HG02571 (cell line): ENCODE data around the gene MYT1.

Experiments
- ATAC-seq: cut with Tn5 transposase; IDR thresholded peaks from one replicate; pipeline ENCODE4 v1.9.1; 2021; ENCODE audit warnings: mild to moderate bottlenecking, moderate library complexity; ENCODE audit not compliant: unreplicated experiment

Gene MYT1

DNA sequence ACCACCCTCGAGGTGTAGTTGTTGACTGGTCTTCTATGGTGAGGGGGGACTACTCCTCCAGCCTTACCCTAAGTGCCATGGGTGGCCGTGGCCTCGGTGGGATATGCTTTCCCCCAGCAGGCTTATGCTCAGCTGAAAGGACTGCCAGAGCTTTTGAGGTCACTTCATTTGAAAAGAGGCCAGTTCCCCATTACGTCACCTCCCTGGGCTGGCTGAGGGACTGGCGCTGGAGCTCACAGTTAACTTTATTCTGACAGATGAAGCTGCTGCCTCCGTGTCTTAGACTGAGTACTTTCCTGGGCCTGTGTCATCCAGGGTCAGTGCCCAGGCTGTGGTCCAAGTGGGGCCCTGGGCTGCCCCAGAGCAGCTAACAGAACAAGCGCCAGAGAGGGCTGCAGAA lies 48.5 kb downstream of the MYT1 start:
- ATAC-seq = no peak

DNA sequence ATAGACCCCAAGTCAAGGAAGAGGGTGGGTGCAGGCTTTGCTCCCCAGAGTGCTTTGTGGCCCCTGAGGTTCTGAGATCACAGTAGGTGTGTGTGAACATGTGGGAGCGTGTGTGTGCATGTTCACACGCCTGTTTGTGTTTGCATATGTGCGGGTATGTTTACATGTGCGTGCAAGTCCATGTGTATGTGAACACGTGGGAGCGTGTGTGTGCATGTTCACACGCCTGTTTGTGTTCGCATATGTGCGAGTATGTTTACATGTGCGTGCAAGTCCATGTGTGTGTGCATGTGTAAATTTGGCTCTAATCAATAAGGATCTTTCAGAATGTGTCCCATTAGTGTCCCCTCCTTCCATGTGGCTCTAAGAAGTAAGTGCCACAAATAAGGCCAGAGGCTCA lies 49.9 kb downstream of the MYT1 start:
- ATAC-seq = no peak

DNA sequence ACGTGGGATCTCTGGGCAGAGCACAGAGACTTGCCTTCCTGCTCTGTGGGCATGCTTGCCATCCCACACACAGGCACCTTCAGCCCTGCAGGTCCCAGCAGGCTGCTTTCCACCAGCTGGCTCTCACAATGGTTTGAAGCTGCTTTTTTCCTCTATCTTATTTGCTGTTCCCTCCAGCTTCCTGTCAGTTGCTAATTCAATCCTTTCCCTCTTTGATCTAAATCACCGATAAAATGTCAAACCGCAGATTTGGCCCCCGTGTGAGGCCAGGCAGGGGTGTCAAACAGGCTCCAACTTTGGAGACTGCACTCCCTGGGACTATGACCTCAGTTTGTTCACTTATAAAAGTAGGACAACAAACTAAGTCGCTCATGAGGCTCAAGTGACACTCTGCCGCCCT lies 50.7 kb downstream of the MYT1 start:
- no peak for ATAC-seq

DNA sequence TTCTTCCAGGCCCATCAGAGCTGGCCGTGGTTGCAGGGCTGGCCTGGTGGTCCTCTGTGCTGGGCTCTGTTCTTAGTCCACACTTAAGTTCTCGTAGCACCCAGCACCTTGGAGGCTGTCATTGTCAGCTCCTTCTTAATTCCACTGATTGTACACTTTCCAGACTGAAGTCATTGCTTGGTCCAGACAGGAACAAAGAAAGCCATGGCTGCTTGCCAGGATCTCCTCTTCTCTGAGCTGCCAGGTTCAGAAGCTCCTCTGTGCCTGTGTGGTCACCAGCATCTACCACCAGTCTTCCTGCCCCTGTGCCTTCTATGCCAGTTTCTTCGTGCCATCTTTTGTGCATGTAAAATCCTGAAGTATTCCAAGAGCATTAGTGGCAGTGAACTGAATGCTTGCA lies 51.8 kb downstream of the MYT1 start:
- no peak for ATAC-seq

DNA sequence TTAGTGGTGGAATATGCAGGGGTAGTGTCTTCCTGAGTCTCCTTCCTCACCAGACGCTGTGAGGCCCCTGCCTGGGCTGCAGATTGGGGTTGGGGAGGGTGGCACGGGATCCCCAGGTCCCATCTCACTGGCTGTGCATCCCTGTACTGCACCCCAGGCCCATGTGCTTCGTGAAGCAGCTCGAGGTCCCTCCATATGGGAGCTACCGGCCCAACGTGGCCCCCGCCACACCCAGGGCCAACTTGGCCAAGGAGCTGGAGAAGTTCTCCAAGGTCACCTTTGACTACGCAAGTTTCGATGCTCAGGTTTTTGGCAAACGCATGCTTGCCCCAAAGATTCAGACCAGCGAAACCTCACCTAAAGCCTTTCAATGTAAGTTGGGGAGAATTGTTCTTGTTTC lies 52.7 kb downstream of the MYT1 start:
- no peak for ATAC-seq

DNA sequence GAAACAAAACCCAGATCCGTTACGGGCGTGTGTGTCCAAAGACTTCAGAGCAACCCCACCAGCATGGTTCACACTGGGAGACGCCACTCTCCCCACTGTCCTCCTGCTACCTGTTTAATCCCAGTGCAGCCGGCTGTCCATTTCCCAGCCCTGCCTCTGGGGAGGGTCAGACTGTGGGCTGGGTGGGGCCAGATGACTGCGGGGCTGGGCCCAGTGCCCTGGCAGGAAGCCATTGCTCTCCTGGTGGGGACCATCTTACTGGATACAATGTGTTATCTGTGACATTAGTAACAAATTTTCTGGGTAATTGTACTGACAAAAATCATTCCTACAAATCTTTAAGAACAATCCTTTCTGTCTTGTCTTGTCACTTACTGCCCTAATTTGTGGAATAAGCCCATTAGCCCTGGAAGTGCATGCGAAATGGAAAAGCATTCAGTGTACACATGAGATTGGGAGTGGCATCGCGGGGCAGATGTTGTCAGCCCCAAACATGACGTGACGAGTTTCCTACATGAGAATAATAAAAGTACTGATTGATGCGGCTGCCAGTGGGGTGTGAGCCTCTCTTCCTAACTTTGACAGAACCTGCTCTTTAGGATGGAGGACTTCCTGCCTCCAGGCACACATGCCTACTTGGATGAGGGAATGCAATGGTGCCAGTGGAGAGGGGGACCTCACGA lies 53.4 kb downstream of the MYT1 start:
- no peak for ATAC-seq

DNA sequence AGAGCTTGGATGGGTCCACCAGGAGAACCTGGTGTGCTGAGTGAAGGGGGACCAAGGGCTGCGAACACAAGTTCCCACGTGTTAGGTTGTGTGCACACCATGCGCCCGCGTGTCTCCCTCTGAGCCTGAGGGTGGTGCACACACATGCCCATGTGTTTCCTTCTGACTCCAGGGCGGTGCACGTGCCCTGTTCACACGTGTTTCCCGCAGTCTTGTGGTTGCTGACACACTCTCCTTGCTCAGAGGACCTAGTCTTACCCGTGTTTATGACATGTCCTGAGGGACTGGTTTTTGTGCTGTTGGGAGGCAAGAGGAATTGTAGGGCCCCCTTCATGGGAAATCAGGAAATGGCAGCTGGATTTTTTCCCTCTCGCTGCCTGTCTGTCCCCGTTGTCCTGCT lies 55.0 kb downstream of the MYT1 start:
- ATAC-seq = no peak

DNA sequence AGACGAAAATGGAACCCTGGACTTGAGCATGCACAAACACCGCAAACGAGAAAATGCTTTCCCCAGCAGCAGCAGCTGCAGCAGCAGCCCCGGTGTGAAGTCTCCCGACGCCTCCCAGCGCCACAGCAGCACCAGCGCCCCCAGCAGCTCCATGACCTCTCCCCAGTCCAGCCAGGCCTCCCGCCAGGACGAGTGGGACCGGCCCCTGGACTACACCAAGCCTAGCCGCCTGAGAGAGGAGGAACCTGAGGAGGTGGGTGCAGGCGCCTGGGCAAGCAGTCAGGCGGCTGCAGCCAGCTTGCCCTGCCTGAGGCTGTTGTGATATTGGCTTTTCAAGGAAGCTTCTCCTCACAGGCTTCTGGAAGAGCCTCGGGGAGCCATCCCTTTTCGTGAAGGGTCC lies 55.5 kb downstream of the MYT1 start:
- no peak for ATAC-seq

DNA sequence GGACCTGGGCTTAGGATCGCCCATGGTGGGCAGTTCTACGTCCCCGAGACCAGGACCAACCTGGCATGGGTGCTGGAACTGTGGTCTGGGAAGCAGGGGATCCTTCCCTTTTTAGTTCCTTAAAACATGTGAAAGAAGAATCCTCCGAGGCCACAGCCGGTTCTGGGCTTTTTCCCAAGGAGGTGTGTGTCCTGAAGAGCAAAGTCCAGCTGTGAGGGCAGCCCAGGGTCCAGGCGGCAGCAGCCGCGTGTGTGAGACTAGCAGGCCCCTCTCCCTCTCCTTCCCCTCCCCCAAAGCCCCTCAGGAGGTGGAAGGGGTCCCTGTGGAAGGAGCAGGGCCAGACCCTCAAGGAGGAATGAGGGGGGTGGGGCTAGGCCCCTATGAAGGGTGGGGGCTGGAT lies 56.2 kb downstream of the MYT1 start:
- ATAC-seq = no peak

DNA sequence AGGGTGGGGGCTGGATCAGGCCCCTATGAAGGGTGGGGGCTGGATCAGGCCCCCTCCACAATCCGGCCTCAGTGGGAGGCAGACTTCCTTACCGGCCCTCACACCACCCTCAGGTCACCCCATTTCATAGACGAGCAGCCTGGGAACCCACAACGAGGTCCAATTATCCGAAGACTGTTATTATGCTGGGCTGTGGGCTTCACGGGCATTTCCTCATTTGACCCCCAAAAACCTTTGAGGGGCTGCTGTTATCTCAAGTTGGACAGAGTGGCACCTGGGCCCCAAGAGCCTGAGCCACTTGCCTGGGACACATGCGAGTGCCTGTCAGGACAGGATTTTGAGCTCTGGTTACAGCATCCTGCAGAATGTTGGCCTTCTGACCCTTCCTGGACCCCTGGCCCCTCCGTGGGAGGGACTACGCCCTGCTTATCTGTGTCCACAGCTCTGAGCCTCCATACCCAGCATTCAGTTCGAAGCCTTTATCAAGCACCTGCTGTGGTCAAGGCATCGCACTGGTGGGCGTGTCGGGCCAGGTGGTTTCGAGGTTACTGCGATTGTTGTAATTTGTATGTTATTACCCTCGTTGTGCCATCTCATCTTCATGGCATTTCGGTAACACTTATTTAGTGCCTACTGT lies 56.8 kb downstream of the MYT1 start:
- ATAC-seq = no peak

DNA sequence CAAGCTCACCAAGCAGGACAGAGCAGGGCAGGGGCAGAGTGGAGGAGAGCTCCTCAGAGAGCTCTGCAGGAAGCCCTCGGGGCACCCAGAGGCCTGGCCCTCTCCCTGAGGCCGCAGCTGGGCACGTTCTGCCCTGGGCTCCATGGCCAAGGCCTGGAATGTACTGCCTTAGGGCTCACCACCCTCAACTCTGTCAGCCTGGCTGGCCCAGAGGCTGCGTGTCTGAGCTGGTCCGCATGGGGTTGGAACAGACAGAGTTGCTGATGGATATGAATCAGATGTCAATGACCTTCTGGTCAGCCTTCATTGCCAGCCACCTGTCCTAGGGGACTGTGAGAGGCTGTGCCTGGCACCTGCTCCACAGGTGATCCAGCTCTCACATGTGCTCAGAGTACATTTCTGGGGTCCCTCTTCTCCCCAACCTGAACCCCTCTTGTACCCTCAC lies 58.1 kb downstream of the MYT1 start:
- no peak for ATAC-seq

DNA sequence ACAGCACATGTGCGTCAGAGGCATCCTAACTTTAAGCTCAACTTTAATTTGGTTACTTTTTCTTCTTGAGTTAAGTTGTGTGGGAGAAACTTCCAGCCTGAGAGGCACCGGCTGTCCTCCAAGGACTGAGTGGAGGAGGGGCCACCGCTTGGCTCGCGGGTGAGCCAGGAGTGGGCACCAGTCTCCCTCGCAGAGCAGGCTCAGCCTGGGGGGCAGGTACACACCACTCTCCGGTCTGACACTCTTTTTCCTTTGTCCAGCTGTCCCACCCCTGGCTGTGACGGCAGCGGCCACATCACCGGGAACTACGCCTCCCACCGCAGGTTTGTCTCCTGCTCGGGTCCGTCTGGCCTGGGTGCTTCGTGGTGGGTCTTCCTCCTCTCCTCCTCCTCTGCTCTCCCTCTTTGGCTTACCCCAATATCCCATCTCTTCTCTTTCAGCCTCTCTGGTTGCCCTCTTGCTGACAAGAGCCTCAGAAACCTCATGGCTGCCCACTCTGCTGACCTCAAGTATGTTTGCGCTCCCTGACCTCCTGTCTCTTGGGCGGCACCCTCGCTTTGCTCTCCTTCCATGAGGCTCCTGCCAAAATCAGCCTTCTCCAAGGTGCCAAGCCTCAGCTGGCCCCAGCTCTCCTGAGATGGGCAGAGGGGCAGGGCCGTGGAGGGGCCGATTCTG lies 58.7 kb downstream of the MYT1 start:
- ATAC-seq = no peak

DNA sequence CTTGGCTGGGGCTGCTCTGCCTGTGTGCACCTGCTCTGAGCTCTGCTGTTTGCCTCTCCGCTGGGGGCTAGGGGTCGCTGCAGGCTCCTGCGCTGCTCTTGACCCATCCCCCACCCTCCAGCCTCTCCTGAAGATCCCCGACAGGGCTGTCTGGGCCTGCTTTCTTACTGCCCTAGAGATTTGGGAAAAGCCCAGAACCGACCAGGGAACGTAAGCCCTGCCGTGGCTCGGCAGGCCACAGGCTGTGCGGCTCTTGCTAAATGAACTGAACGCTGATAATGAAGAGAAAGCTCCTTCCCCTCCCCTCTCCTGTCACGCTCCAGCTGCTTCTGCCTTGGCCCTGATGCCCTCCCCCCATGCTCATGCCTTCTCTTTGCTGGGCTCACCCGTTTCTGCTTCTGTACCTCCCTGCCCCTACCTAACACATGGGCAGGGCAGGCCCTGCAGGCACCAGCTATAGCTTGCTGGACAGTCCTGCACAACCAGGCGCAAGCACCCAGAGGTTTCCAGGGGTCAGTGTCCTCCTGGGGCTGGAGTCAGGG lies 59.3 kb downstream of the MYT1 start:
- ATAC-seq = no peak

DNA sequence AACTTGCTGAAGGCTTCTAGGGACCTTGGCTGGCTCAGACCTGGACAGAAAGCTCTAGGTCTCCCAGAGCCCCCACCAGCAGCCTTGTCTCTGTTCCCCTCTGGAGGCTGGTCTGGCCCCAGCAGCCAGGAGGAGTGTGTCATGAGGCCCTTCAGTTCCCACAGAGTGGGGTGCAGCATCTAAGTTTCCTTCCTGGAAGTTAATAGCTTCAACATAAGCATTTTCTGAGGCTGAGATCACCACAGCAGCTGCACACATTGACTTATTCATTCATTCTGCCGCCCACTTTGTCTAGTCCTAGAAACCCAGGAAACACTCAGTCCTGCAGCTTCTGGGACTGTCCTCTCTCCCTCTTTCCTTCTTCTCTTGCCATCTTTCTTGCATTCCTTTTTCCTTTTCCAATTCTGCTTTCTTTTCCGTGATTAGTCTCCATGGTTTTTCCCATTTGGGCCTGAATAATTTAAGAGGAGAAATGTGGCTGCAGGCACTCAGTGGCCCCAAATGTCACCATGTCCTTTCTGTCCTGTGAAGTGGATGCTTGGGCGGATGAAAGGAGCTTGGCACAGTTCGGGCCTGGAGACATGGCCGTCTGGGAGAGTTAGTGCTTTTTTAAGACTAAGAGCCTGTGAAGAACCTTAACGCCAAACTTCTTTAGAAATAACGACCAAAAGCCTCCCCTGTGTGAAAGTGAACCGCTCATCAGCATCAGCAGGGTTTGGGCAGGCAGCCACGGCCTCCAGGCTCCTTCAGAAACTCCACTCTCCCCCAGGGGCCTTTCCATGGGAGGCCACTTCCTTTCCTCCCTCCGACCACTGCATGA lies 60.3 kb downstream of the MYT1 start:
- no peak for ATAC-seq

DNA sequence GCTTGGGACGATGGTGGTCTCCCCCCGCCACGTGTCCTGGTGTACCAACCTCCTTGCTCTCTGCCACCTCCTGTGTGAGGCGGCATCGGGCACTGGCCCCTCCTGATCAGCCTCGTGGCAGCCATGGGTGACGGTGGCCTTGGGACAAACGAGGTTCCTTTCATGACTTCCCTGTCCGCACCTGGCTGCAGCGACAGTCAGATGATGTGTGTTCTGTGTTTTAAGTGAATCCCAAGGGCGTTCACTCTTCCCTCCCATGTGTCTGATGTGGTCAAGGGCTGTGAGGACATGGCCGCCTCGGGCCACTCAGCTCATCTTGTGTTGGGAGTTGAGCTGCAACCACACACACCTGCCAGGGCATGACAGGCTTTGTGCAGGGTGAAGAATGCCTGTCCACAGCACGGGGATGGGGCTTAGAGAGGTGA lies 60.9 kb downstream of the MYT1 start:
- no peak for ATAC-seq

DNA sequence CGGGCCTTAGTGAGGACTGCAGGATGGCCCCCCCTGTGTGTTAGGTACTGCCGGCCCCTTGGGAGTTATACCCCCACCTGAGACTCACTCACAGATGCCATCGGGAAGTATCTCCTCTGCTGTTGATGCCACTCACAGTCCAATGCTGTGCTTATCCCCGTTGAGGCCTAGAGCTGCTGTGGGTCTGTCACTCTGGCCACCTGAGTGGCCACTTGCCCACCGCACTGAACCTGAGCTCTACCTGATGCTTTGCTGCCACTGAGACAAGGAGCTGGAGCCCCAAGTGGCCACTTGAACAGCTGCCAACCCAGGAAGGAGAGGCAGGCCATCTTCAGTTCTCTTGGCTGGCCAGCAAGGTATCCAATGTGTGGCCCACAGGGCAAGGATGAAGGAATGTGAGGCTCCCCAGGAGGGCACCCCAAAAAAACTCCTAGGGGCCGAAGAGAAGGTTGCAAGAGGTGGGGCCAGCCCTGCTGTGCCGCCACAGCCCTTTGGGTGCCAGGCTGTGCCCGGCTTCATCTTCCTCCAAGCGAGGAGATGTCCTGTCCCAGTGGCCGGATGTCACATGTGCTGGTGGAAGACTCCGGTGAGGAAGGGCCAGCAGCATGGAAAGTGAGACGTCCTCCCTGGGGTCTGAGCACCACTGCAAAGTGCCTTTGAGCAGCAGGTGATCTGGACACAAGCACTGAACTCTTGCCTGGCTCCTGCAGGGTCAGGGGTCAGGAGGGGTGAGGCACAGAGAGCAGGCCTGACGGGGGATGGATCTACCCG lies 61.8 kb downstream of the MYT1 start:
- no peak for ATAC-seq

DNA sequence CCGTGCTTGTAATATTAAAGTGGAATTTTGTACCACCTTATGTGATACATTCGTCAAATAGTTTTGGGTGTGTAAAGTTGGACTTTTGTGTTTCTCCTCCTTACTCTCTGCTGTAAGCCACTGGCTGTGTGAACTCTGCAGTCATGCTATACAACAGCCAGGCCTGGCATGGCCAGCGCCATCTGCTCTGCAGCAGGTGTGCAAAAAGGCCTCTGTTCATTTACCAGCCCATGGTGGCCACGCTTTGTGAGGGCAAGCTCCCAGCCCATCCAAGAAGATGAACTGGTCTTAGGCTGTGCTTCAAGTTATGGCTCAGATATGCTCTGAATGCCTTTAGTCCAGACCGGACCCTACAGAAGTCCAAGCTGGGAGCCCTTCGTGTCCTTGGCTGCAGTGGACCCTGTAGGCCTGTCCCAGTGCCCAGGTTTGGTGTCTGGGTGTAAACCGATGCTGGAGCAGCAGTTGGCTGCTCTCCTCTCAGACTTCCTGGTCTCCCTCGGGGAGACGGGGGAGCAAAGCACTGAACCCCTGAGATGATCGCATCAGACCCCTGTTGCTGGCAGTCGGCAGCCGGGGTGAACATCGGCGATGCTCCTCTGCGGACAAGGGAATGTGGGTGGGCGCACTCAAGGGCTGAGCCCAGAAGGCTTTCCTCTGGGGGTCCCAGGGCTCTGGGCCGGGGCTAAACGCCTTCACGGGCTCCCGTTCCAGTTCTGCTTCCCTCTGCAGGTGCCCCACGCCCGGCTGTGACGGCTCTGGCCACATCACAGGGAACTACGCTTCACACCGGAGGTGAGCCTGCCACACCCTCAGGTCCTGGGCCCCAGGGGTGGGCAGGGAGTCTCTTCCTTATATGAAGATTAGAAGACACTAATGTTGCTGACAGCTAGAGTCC lies 62.7 kb downstream of the MYT1 start:
- no peak for ATAC-seq

DNA sequence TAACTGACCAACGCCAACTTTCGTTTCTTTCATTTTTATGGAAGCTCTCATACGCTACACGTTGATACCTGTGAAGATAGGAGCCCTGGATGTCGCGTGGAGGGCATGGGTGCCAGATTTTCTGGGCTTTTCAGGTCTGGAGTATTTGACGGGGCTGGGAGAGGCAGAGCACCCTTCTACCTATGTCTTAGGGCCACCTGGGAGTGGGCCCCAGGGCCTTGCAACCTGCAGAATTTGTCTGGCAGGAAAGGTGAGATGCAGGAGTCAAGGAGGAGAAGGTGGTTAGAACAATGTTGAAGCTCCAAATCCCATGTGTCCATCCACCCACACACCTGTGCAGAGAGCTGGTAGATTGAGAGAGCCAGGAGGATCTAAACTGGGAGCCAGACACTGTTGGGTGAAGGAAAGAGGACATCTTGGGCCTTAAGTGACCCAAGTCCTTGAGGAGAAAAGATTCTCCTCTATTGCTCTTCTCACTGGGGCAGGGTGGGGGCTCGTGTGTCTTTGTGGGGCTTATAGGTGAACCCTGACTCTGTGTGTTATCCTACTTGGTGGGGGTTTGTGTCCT lies 63.9 kb downstream of the MYT1 start:
- ATAC-seq = no peak
